K562 (cell line): ENCODE measurements around the gene POU2F1. TPM values are rescaled to one million over a fixed set of nuclear protein-coding genes. Genes with fewer than 3 reads are reported as not detected.

Source experiments
- ADNP ChIP-seq: fragments of 200-800 bp; sonication (Bioruptor generic); IDR thresholded peaks from 2 replicates; pipeline ENCODE4 v1.6.1; 2016; ENCODE audit warnings: missing genetic modification characterization, missing compliant biosample characterization
- ARID1B ChIP-seq: fragments of 450-650 bp; IDR thresholded peaks from 2 replicates; pipeline ENCODE4 v1.6.1; 2016; ENCODE audit warnings: antibody characterized with exemption, mild to moderate bottlenecking, inconsistent platforms
- ATF6 ChIP-seq: sonication (generic); formaldehyde crosslinking; IDR thresholded peaks from 2 replicates; pipeline ENCODE4 v1.4.0; 2020; ENCODE audit warnings: mild to moderate bottlenecking, missing genetic modification reagents
- CEBPG ChIP-seq, 3 experiments: fragments of 200-800 bp in 1 of 3; sonication (Bioruptor generic) in 1 of 3; sonication (generic) in 1 of 3; formaldehyde crosslinking in 1 of 3; IDR thresholded peaks in 2 of 3; conservative IDR thresholded peaks in 1 of 3; 2 replicates each; pipeline versions ENCODE4 v1.6.1 to v1.8.0; 2016 to 2022; ENCODE audit warnings: missing compliant biosample characterization in 2 of 3, missing genetic modification characterization in 2 of 3, mild to moderate bottlenecking in 1 of 3, missing genetic modification reagents in 1 of 3
- DEAF1 ChIP-seq: fragments of 450-650 bp; formaldehyde crosslinking; IDR thresholded peaks from 2 replicates; pipeline ENCODE4 v1.4.0; 2020; ENCODE audit warnings: mild to moderate bottlenecking, moderate library complexity
- EP300 ChIP-seq: IDR thresholded peaks from 2 replicates; pipeline ENCODE4 v1.6.1; 2012; ENCODE audit warnings: low read length, improper control_type of control experiment
- ERF ChIP-seq: fragments of 450-650 bp; formaldehyde crosslinking; IDR thresholded peaks from 2 replicates; pipeline ENCODE4 v1.4.0; 2020; ENCODE audit warnings: mild to moderate bottlenecking, mixed read lengths
- MTA1 ChIP-seq: fragments of 450-650 bp; IDR thresholded peaks from 2 replicates; pipeline ENCODE4 v1.6.1; 2017; ENCODE audit warnings: borderline replicate concordance
- NCOA1 ChIP-seq: fragments of 450-650 bp; IDR thresholded peaks from 2 replicates; pipeline ENCODE4 v1.6.1; 2016; ENCODE audit warnings: low read depth
- NCOA2 ChIP-seq, 2 experiments: fragments of 450-650 bp; IDR thresholded peaks; 2 replicates each; pipeline ENCODE4 v1.6.1; 2018; ENCODE audit warnings: mild to moderate bottlenecking in 2 of 2, moderate library complexity in 1 of 2; ENCODE audit not compliant: partially characterized antibody in 2 of 2
- NFE2 ChIP-seq: IDR thresholded peaks from 2 replicates; pipeline ENCODE4 v1.6.1; 2014; ENCODE audit warnings: antibody characterized with exemption, low read depth
- RCOR1 ChIP-seq, 2 experiments: IDR thresholded peaks; 2 replicates each; pipeline ENCODE4 v1.6.1; 2012; ENCODE audit warnings: low read depth in 2 of 2, low read length in 2 of 2, borderline replicate concordance in 1 of 2, improper control_type of control experiment in 1 of 2
- TCF3 ChIP-seq: sonication (generic); formaldehyde crosslinking; IDR thresholded peaks from 2 replicates; pipeline ENCODE4 v1.4.0; 2020; ENCODE audit warnings: mild to moderate bottlenecking, missing genetic modification reagents
- ZFPM2 ChIP-seq: fragments of 250-450 bp; sonication (Bioruptor Pico); IDR thresholded peaks from 2 replicates; pipeline ENCODE4 v1.5.1; 2022; ENCODE audit warnings: mild to moderate bottlenecking
- ZNF586 ChIP-seq: fragments of 450-650 bp; formaldehyde crosslinking; conservative IDR thresholded peaks from 2 replicates; pipeline ENCODE4 v1.4.0; 2020; ENCODE audit warnings: mild to moderate bottlenecking, moderate library complexity
- ZNF766 ChIP-seq: fragments of 200-800 bp; sonication (Bioruptor generic); conservative IDR thresholded peaks from 2 replicates; pipeline ENCODE4 v1.6.1; 2016; ENCODE audit warnings: missing genetic modification characterization, missing compliant biosample characterization
- ZNF79 ChIP-seq: fragments of 250-450 bp; sonication (Bioruptor Pico); IDR thresholded peaks from 2 replicates; pipeline ENCODE4 v1.4.0; 2020; ENCODE audit warnings: low read depth, mild to moderate bottlenecking, moderate library complexity
- polyA plus RNA-seq, 8 experiments: library from polyadenylated mRNA; depleted of rRNA in 4 of 8; stranded (reverse) in 5 of 8; unstranded in 3 of 8; fragments of >200 nt; fragmentation: Nextera tagmentation in 2 of 8; fragmentation: Illumina TruSeq in 1 of 8; extraction: Ambion mirVana in 2 of 8; extraction: Trizol in 1 of 8; gene quantifications; 2 replicates each; pipeline versions ENCODE4 v1.2.1 to v1.2.3, GENCODE V29; 2011 to 2014; ENCODE audit warnings: inconsistent platforms in 1 of 8, missing spikeins in 1 of 8
- total RNA-seq, 7 experiments: library from RNA; depleted of rRNA in 6 of 7; stranded (reverse); fragments of >200 nt in 6 of 7; fragmentation: Illumina TruSeq in 2 of 7; extraction: Trizol in 2 of 7; gene quantifications; 2 replicates each; pipeline versions ENCODE4 v1.2.1 to v1.2.3, GENCODE V29; 2011 to 2021; ENCODE audit warnings: low replicate concordance in 1 of 7
- TF ChIP-seq, protein P1 (sequence below), 2 experiments: fragments of 450-650 bp in 1 of 2; sonication (generic) in 1 of 2; formaldehyde crosslinking in 1 of 2; IDR thresholded peaks in 1 of 2; conservative IDR thresholded peaks in 1 of 2; 2 replicates each; pipeline versions ENCODE4 v1.6.1 to v1.8.1; 2016 to 2023; ENCODE audit warnings: mild to moderate bottlenecking in 2 of 2, moderate library complexity in 2 of 2, inconsistent platforms in 1 of 2, missing genetic modification reagents in 1 of 2
- TF ChIP-seq, protein P2 (sequence below), 2 experiments: fragments of 150-350 bp in 1 of 2; IDR thresholded peaks; 2 replicates each; pipeline ENCODE4 v1.6.1; 2012 to 2016; ENCODE audit warnings: low read depth in 2 of 2, low read length in 2 of 2, mild to moderate bottlenecking in 1 of 2, moderate library complexity in 1 of 2

Gene POU2F1
- total and polyA plus RNA-seq, 9 of the 15 experiments (the other 6 are each of a cell fraction or from before 2014, with no cell fraction given): 2.6 to 22.3 (median 8.8) TPM

DNA sequence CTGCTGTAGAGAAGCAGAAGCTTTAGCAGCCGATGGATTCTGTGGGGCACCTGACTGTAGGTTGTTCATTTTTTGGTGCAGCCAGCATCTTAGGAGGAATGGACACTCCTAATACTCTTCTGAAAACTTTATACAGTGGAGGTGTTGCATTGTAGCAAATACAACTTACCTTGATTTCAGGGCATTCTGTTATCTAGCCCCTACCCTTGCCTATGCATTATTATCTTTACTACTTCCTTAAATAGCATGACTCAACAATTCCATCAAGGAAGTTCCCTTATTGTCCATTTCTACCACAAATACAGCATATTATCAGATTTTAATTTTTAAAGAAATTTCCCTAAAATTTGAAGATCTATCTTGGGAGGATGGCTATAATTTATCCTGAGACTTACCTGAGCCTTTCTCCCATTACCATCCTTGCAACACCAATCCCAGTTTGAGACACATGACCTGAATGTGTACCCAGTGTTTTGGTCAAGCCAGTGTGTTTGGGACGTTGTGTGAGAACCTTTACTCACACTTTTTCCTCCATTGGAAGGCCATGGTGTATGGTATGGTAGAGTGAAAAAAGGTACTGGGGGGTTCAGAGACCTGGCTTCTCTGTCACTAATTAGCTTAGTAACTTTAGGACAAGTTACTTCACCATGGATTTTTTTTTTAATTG lies 9.2 kb downstream of the POU2F1 start (continued):
- no peak for TF ChIP-seq DEAF1 (CRISPR knock-in tag)
- TF ChIP-seq ZNF79: no peak
- peak; percentile 96 for TF ChIP-seq NFE2
- TF ChIP-seq NCOA1: no peak
- TF ChIP-seq CEBPG (CRISPR knock-in tag; IDR thresholded peaks at IDR 0.05): no peak
- TF ChIP-seq CEBPG (tag; conservative IDR thresholded peaks at IDR 0.05 in 1 of 2, IDR thresholded peaks at IDR 0.05 in 1 of 2): no peak
- TF ChIP-seq, protein P1, sequence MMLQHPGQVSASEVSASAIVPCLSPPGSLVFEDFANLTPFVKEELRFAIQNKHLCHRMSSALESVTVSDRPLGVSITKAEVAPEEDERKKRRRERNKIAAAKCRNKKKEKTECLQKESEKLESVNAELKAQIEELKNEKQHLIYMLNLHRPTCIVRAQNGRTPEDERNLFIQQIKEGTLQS (IDR thresholded peaks at IDR 0.05): peak; percentile 73; the same call in 1 of the 2 replicates
- TF ChIP-seq, protein P1 (CRISPR knock-in tag; conservative IDR thresholded peaks at IDR 0.05): no peak
- 0 out of 2 replicates have a peak, but pooled peaks have one; percentile 38 for TF ChIP-seq TCF3
- TF ChIP-seq, protein P2, sequence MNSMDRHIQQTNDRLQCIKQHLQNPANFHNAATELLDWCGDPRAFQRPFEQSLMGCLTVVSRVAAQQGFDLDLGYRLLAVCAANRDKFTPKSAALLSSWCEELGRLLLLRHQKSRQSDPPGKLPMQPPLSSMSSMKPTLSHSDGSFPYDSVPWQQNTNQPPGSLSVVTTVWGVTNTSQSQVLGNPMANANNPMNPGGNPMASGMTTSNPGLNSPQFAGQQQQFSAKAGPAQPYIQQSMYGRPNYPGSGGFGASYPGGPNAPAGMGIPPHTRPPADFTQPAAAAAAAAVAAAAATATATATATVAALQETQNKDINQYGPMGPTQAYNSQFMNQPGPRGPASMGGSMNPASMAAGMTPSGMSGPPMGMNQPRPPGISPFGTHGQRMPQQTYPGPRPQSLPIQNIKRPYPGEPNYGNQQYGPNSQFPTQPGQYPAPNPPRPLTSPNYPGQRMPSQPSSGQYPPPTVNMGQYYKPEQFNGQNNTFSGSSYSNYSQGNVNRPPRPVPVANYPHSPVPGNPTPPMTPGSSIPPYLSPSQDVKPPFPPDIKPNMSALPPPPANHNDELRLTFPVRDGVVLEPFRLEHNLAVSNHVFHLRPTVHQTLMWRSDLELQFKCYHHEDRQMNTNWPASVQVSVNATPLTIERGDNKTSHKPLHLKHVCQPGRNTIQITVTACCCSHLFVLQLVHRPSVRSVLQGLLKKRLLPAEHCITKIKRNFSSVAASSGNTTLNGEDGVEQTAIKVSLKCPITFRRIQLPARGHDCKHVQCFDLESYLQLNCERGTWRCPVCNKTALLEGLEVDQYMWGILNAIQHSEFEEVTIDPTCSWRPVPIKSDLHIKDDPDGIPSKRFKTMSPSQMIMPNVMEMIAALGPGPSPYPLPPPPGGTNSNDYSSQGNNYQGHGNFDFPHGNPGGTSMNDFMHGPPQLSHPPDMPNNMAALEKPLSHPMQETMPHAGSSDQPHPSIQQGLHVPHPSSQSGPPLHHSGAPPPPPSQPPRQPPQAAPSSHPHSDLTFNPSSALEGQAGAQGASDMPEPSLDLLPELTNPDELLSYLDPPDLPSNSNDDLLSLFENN (IDR thresholded peaks at IDR 0.05; ENCODE audit: low read depth in 2 of 2, low read length in 2 of 2): no peak
- peak; percentile 78 for TF ChIP-seq EP300
- peak; percentile 91 for TF ChIP-seq ARID1B
- TF ChIP-seq ATF6 (CRISPR knock-in tag): no peak
- no peak for TF ChIP-seq ERF
- TF ChIP-seq ZNF586 (CRISPR knock-in tag): no peak
- TF ChIP-seq ZNF766 (CRISPR knock-in tag): 0 out of 2 replicates have a peak, but pooled peaks have one; percentile 16
- TF ChIP-seq RCOR1 (IDR thresholded peaks at IDR 0.05; ENCODE audit: borderline replicate concordance in 1 of 2, low read depth in 2 of 2, low read length in 2 of 2): peak; percentile 48 to 82; a peak in 2 of 4 replicates
- TF ChIP-seq ZFPM2: no peak
- peak; percentile 48; the same call in 1 of the 2 replicates for TF ChIP-seq MTA1
- no peak for TF ChIP-seq NCOA2 (IDR thresholded peaks at IDR 0.05; ENCODE audit: partially characterized antibody in 2 of 2)
- 0 out of 2 replicates have a peak, but pooled peaks have one; percentile 42 for TF ChIP-seq ADNP (tag)
